HG03108 (cell line): ENCODE measurements around the gene THAP6.
"Not testable (repeated sequence)": the region's sequence is repeated elsewhere in the genome, so short reads cannot be mapped to it uniquely, and the experiment has no call there.

Experiments used
- ATAC-seq: cut with Tn5 transposase; IDR thresholded peaks from one replicate; pipeline ENCODE4 v1.9.1; 2021; ENCODE audit warnings: moderate library complexity; ENCODE audit not compliant: unreplicated experiment

THAP6 gene, protein sequence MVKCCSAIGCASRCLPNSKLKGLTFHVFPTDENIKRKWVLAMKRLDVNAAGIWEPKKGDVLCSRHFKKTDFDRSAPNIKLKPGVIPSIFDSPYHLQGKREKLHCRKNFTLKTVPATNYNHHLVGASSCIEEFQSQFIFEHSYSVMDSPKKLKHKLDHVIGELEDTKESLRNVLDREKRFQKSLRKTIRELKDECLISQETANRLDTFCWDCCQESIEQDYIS

GRCh38 chr4:75514131-75514948 is at the start of gene THAP6, which contains the start of gene RCHY1:
THAP6 (plus strand) TSS chr4:75514473; CDS start chr4:75515453, 980 bp downstream.
RCHY1 (minus strand) TSS chr4:75514403; CDS start chr4:75514286, 117 bp downstream.
- ATAC-seq = peak; percentile 93

GRCh38 chr4:75469896-75470295 is 44.4 kb upstream of the THAP6 start:
- ATAC-seq = no peak

DNA sequence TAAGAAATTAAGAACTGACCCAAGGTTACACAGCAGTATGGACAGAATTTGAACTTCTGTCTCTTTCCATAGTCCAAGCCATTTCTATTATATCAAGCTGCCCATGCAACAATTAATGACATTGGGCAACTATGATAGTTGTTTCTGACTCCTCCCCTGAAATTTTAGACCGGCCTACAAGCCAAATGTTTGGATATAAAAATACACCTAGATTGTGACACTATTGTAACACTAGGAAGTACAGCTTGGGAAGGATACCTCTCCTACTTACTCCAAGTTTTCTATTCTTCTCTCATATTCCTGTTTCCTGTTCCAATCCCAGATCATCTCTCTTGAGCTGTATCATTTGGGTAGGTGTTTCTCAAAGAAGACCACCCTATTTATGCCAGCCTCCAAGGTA is 43.5 kb upstream of the THAP6 start:
- ATAC-seq = no peak

GRCh38 chr4:75477201-75477600 is 37.1 kb upstream of the THAP6 start:
- no peak for ATAC-seq

GRCh38 chr4:75484190-75484589 is 30.1 kb upstream of the THAP6 start:
- no peak for ATAC-seq

DNA sequence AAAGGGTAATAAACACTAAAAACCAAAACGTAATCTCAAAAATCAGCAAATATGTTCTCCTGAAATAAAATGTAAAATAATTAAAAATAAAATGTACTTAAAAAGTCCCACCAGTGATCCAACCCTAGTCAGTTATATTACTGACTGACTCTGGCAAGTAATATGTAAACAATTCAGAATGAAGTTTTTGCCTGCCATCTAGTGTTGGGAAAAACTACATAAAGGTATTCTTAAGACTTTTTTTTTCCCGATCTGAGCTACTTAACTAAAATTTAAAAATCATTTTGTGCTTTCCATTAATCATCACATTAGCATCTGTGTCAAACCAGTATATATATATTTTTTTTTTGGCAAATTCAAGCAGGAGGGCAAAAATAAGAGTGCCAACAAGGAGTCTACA is 24.1 kb upstream of the THAP6 start:
- no peak for ATAC-seq

DNA sequence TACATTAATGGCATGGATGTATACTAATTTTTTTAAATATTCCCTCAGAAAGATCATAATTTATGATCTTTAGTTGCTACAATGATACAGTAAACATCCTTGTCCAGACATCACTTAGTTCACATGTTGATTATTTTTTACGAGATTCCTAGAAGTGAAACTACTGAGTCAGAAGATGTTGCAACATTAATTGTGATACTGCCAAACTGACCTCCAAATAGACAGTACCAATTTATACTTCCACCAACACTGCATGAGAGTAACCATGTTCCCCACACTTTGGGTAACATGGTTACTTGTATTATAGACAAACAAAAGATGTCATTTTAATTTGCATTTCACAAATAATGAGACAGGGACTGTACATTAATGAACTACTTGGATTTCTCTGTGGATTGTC is 19.7 kb upstream of the THAP6 start:
- no peak for ATAC-seq

DNA sequence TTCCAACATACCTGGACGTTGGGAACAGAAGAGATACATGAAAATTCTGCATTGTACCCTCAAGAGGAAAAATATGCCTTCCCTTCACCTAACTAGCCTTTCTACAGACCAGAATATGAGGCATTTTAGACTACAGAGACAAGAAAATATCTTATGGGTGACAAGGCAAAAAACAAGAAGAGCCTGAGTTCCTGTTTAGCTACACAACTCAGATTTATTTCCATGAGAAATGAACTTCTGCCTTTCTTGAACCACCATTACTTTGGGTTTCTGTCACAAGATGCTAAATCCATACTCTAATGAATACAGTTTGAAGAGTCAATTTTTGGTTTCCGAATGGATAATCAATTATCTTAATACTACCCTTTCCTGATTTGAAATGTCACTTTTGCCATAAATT is 18.8 kb upstream of the THAP6 start:
- ATAC-seq = no peak

DNA sequence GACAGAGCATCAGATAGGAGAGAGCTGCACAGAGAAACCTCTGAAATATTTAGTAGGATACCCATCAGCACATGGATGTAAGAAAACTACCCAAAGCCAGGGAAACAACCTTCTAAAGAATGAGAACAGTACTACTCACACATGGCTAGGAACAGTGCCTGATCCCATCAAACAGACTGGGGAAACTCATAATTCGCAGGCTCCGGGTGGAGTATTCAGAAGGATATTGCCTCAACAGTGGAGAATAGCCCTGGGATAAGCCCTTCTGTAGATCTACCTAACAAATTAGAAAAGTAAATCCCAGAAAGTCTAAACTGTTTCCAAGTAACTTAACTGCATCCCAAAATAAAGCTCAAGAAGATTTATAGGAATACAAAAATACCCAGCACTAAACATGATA is 17.9 kb upstream of the THAP6 start:
- no peak for ATAC-seq

DNA sequence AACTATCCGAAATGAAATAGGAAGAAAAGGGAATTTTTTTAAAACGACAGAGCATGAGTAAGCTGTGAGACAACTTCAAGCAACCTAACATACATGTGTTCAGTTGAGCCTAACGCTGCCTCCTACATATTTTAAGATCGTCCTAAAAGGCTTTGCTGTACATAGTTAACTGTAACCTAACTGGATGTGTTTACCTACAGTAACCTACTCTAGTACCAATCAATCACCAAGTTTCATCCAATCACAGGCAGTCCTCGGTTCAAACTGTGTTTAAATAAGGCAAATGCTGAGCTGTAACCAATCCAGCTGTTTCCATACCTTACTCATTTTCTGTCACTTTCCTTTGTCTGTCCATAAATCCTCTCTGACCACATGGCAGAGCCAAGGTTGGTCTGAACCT is 17.1 kb upstream of the THAP6 start:
- ATAC-seq = no peak

DNA sequence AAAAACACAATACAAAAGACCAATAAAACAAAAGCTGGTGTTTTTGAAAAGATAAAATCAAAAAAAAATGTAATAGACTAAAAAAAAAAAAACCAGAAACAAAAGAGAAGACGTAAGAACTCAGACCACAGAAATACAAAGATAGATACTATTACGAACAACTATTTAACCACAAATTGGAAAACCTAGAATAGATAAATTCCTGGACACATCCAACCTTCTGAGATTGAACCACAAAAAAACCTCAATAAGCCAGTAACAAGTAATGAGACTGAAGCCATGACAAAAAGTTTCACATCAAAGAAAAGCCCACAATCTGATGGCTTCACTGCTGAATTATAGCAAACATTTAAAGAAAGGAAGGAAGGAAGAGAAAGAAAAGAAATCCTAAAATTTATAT is 16.2 kb upstream of the THAP6 start:
- ATAC-seq = no peak

- ATAC-seq = no peak
Measured at GRCh38 chr4:75499900-75500299, 14.4 kb upstream of the THAP6 start.

- no peak for ATAC-seq
Measured at GRCh38 chr4:75502671-75503070, 11.6 kb upstream of the THAP6 start.

DNA sequence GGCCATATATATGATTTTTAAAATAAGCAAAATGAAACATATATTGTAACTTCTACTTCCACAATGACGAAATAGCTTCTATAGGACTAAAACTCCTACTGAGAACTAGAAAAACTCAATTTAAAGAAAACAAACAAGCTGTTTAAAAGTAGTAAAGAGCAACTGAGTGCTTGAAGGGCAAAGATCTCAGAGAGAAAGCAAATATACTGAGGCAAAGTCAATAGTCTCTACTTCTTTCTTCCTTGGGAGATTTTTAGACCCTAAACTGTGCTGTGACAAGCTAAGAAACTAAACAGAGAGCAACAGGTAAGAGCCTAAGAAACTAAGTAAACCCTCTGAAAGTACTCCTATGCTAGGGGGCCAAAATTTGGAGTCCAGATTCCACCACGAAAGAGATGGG is 8.6 kb upstream of the THAP6 start:
- no peak for ATAC-seq

DNA sequence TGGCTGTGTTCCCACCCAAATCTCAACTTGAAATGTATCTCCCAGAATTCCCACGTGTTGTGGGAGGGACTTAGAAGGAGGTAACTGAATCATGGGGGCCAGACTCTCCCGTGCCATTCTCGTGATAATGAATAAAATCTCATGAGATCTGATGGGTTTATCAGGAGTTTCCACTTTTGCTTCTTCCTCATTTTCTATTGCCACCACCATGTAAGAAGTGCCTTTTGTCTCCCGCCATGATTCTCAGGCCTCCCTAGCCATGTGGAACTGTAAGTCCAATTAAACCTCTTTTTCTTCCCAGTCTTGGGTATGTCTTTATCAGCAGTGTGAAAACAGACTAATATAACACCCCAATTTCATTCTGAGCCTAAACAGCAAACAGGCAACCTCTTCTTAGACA is 4.7 kb upstream of the THAP6 start:
- not testable (repeated sequence) for ATAC-seq

- no peak for ATAC-seq
Measured at GRCh38 chr4:75511841-75512240, 2.4 kb upstream of the THAP6 start.

- no peak for ATAC-seq
Measured at GRCh38 chr4:75512386-75513211, 1.7 kb upstream of the THAP6 start.

DNA sequence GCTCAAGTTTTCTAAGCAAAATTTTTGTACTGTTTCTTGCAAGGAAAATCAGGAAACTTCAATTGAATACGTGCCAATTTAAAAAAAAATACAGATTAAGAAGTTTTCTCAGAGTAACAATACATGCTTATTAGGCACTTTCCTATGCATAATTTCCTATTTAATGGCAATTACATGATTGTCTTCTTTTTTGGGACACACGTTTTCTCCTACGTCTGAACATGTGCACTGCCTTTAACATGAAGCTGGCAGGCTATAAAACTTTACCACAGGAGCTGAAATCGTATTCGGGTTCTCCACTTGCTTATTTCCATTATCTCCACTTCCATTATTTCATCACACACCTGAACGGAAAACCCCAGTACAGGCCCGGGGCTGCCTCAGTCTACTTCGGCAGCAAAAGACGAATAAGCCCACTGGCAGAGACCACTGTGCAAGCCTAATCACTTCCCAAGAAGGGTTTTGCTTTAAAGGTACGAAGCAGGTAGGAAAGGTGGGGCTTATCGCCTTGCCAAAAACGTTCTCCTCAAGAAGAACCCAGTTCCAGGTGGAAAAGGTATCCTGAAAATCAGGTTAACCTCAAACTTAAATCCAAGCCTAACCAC is 645 bp upstream of the THAP6 start:
- ATAC-seq = no peak

DNA sequence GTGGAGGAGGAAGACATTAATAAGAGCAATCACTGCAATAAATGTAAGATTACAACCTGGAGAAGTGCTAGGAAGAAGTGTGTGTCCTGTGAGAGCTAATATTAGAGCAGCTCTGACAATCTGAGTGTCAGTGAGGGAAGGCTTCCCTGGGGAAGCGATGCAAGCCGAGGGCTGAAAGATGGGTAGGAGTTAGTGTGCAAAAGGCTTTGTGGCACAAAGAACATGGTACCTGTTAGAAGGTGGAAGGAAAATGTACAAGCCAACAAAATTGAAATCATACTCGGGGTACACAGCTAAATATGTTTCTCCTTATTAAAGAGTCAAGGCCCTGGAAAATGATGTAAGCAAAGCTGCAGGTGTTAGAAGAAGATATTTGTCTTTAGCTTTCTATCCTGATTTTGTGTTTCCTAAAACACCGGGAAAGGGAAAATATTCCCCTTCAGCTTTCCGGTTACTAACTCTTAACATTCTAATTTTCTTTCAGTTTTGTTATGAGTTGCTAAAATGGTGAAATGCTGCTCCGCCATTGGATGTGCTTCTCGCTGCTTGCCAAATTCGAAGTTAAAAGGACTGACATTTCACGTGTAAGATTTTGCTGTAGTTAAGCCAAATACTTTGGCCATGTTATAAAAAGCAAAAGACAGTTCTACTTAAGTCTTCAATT is 808 bp downstream of the THAP6 start:
- no peak for ATAC-seq

- ATAC-seq = no peak
Measured at GRCh38 chr4:75516144-75516543, 1.9 kb downstream of the THAP6 start.

DNA sequence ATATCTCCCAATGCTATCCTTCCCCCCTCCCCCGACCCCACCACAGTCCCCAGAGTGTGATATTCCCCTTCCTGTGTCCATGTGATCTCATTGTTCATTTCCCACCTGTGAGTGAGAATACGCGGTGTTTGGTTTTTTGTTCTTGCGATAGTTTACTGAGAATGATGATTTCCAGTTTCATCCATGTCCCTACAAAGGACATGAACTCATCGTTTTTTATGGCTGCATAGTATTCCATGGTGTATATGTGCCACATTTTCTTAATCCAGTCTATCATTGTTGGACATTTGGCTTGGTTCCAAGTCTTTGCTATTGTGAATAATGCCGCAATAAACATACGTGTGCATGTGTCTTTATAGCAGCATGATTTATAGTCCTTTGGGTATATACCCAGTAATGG is 5.2 kb downstream of the THAP6 start:
- ATAC-seq = not testable (repeated sequence)
